Cortex of kidney (tissue), 1 donor: ENCODE results near the gene TRIL.

ENCODE experiments used
- DNase-seq: peaks from one replicate; lab custom pipeline; 2025; lab: John Stamatoyannopoulos, UW

The TRIL gene

DNA sequence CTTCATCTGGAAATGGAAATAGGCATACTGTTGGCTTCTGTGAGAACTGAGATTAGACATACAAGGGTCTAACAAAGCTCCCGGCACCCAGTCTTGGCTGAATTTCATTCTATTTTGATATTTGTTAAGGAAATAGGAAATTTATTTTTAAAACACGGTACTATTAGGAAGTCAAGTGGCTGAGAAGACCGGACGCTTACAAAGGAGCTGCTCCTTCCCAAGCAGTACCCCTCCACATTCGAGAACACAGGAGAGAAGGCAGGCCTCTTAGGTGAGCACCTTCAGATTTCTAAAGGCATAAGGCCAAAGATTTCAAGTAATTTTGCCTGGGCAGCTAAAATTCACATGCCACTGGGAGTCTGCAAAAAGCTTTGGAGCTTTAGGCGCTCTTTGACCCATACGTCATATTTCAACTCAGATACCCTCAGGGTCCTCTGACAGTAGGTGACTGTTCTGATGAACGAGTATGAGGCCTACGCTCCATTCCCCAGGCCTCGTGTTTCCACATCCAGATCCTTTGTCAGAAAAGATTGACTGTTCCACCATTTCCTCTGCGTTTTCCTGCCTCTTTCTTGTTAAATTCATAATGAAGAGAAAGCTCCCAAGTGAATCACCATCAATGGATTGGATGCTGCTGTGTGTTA, 17.3 kb downstream of the TRIL start:
- no peak for DNase-seq

DNA sequence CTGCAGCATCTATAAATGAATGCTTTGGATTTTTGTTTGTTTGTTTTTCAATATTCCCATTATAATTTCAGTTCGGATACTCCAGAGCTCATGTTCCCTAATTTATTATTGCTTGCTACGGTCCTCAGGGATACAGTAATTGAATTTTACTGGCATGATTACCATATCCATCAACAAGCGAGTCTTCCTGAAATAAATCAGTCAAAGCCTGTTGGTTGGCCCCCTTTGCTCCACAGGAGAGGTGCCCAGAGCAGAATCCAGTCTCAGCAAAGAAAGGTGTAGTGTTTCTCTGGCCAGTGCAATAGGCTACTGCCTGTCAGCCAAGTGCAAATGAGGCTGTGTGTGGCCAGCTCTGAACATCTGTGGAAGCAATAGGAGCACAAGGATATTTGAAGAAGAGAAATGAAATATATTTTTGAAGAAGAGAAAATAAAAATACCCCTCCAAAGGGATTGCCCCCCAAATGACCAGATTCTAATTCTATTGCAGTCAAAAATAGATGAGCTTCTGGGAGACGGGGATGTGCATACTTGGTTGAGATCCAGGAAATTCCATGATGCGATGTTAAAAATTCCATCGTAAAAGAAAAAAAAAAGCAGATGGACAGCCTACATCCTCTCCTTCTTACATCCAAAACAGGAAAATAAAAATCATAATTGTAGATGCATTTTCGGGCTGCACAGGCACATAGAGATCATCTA, 18.1 kb downstream of the TRIL start:
- DNase-seq: no peak

DNA sequence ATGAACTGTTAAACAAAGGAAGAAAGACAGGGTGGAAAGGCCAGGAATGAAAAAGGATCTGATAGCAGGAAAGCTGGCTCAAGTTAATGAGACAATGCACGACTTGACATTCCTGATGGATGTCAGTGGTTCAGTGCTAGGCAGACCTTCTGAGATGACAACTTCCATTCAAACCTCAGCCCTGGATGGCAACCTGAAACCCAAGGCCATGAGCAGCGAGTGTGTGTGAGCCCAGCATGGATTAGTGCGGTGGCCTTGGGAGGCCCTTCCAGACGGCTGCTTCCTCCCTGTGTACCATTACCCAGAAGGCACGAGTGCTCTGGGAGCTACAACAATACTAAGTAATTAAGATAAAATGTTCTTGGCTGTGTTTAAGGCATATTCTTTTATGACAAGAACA, 18.8 kb downstream of the TRIL start:
- no peak for DNase-seq

DNA sequence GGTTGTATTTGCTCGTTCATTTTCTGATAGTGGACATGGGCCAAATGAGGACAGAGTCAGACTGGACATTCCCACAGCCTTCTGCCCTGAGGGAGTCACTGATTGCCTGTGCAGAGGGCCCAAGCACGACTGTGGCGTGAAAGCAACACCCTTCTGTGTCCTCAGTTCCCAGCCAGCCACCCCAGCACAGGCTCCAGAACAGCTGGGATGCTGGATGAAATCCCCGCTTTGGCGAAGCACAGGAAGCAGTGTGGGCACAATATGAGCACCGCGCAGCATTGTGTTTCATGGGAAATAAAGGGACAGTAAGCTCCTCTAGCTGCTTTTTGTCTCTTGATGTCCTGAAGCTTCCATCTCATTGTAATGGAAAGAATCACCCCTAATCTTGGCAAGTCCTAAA, 20.5 kb downstream of the TRIL start:
- no peak for DNase-seq

DNA sequence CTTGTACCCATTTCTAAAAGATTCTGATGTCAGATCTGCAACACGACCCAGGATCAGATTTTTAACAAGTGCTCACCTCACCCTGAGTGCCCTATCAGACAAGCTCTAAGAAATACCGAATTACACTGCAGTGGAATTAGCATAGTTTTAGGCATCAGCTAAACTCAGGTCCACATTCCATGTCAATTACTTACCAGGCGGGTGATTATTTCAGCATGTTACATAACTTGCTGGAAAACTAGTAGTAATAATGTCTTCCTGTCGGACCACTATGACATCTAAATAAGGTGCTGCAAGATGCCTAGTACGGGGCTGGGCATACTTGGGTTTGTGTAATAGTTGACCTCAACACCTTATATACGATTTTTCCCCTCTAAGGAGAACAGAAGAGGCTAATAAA, 21.0 kb downstream of the TRIL start:
- DNase-seq: no peak

DNA sequence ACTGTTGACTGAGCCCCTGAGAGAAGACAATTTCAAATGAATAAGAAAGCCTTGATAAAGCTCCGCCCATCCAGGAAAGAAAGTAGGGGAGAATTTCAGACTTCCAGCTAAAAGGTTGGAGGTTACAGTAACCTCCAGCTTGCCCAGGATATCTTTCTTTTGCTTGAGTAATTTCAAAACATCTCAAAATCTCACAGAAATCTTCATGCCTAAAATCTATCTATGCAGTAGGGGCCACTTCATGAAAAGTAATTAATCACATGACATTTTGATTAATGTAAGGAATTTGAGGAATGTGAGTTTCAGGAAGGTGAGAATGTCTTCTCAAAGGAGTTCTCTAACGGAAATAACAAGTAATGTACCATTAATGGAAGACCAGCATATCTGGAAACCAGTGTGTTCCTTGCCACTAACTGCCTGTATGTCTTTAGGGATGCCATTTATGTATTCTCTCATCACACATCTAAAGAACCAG, 24.2 kb downstream of the TRIL start:
- no peak for DNase-seq

DNA sequence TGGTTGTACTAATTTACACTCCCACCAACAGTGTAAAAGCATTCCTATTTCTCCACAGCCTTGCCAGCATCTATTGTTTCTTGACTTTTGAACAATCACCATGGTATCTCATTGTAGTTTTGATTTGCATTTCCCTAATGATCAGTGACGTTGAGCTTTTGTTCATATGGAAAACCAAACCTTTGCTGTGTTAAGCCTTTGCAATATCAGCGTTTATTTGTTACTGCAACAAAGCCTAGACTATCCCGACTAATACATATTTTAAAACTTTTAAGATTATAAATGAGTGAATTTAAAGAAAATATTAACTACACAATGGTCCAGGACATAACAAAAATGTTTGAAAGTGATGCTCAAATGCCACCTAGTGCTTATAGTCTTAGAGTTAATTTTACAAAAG, 26.6 kb downstream of the TRIL start:
- DNase-seq: no peak

DNA sequence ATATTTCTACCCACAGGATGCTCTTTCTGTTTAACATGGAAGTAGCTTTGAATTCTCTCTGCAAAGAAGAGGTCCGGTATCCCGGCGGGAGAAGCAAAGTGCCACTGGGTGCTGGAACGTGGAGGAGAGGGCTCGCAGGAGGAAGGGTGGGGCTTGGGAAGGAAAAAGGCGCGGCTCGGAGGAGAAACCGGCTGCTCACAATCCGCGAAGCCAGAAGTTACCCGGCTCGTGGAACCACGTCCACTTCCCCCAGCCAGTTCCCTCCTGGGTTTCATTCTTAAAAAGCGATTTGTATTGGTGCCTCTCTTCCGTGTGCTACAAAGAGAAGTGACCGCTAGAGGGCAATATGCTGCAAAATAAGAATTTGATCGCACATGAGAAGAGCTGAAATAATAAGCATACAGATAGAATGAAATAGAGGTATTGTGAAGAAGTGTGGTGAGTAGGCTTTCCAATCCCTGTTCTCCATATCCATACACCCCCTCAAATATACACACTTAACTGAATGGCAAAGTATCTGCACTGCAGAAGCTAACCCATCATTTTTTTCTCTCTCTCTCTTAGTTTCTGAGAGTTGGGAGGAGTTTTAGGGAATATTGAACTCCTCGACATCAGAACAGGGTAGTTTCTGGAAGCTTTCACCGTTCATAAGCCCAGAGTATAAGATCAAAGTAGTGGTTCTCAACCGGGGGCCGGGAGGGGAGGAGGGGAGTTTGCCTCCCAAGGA, 31.1 kb downstream of the TRIL start:
- no peak for DNase-seq

DNA sequence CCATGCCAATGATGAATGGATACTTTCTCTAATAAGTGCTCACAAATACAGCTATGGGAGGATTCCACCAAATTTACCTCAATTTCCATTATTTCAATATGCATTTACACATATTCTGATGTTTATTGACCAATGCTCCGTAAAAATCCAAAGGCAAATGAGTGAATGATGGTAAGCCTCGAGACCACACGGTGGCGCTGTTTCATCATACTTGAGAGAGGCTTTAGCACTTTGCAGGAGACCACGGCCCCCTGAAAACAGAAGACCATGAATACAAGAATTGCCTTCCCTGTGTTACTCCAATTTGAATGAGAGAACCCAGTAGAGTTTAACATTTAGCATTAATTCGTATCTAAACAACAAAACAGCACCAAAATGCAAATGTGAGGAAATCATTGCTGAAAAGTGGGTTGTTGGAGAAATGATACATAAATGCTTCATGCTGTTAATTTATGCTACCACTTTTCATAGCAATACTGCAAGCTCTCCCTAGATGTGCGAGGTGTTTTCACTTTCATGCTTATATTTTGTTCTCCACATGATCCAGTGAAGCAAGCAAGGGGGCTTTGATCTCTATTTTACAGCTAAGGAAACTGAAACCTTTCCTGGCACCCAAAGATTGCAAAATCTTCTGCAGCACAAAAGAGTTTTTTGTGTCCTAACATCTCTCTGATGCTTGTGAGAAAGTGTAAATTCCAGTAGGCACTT, 35.4 kb downstream of the TRIL start:
- DNase-seq: no peak

DNA sequence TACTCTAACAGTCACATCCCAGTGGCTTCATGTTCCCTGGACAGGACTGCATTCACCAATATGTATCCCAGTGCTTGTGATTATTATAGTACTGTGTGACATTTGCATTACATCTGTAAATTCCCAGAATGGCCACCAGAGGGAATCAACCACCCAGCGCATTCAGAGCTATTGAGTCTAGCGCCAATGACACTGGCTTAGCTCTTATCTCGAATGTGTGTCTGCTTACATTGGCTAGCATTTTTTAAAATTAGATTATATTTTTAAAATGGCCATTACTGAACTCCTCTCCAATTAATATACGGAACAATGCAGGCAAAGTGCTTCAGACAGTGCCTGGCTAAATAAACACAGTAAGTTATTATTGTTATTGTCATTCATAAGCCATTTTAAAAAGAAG, 36.3 kb downstream of the TRIL start:
- no peak for DNase-seq

DNA sequence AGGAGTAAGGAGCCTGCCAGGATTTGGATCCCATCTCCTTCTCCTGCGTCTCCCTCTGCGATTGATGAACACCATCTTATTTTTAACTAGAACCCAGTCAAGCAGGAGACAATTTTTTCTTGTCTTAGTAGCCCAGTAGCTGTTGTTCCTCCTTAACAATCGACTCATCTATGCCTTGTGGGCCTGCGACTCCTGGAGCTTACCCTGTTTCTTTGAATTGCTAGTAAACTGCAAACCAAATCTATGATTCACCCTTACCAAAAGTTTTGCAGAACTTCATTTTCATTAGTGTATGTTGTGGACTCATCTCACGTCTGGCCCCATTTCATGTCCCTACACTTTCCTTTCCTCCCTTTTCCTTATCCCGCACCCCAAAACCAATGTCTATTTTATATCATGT, 37.7 kb downstream of the TRIL start:
- DNase-seq: no peak

DNA sequence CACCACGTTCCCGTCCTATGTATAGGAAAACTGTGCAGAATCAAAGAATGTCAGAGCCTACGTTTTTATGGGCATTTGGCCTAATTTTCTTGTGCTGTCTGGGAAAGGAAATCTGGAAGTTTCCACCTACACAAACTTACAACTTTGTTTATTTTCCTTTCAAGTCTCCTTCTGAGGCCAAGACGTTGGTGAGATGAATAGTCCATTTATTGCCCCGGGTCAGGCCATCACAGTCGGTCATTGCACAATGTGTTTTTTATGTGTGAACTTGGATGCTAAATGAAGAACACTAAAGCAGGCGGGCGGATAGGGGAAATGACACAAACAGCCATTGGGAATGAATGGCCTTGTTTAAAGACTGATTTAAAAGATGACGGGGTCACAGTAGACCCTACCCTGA, 38.6 kb downstream of the TRIL start:
- no peak for DNase-seq

DNA sequence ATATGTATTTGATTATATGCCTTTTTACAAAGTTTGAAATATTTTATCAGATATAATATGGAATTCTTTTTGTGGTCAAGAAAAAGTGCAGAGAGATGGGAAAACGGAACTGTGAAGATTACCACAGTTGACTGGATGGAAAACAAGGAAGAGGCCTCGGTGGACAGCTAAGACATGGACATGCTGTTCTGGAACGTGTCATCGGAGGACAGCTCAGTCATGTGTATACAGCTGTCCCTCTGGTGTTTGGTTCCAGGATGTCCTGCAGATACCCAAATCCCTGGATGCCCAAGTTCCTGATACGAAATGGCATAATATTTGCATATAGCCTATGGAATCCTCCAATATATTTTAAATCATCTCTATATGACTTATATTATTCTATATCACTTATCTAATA, 49.4 kb downstream of the TRIL start:
- no peak for DNase-seq

DNA sequence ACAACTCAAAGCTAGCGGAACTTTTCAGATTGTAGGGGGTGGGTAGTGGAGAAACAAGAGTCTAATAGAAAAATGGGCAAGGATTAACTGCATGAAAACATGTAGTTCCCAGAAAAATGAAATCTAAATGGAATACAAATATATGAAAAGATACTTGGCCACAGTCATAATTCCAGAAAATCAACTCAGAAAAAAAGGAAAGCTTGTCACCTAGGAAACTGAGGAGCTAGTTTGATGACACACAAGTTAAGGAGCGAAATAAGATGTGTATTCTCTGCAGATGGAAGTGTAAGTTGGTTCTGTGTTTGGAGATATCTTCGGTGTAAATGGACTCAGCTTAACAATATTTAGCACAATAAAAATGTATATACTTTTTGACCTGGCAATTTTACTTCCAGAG, 52.7 kb downstream of the TRIL start:
- no peak for DNase-seq

DNA sequence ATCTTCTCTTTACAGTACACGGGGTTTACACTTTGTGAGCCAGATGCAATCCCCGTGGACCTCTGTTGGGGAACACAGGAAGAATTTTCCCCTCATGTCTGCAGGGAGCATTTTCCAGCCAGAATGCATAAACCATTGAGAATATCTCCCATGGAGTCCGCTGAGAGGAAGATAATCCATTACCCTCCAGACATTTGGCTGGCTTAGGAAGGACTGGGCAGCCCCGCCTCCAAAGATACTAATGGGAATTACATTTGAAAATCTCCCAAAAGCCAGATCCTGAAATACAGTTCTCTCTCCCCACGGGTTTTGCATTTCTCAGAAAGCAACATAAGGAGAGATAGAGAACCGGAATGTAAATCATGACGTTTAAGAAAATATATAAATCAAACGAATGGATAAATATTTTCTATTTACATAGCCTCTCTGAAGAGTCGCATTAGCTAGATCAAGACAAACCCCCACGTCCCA, 53.5 kb downstream of the TRIL start:
- no peak for DNase-seq

DNA sequence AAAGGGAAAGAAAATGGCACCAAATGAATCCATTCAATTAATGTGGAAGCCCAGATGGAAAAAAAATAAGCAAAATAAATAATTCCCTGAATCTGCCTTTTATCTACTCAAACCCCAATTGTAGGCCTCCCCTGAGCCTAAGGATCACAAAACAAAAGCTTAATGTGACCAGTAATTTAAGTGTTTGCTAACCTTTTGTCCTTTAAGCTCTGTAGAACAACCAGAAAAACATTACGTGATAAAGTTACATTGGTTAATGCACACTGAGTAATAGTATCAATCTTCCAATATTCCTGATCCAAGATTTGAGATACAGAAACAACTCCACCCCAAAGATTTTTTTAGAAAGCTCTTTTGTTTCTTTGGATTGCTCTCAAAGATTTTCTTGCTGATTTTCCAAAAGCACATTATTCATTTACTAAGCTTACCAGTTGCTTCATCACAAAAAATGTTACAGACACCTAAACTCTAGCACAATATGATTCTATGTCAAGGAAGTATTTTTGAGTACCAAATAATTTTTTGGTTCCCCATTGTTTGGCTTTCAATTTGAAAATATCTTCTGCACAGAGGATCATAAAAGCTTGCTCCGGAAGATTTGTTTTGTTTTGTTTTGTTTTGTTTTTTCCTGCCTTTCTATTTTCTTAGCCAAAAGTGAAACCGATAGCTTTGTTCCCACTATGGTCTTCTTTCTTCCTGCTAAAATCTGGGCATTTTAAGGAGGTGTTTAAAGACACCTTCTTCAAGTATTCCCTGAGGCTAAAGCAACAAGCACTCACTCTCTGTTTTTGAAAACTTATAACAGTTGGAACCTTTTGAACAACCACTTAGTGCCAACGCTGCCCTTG, 54.2 kb downstream of the TRIL start:
- DNase-seq: no peak
